Endothelial cell of umbilical vein (primary cell): ENCODE data around the gene APIP. TPM values are rescaled to one million over a fixed set of nuclear protein-coding genes. Genes with fewer than 3 reads are reported as not detected.

ENCODE experiments used
- BruUV-seq: library from RNA; stranded (reverse); fragments of 400-500 nt; replicated peaks from 2 replicates; lab custom pipeline; 2021; lab: Mats Ljungman, UMichigan
- CTCF ChIA-PET: fragments of 300-600, 350-600 bp; sonication (Branson Sonifier 250); formaldehyde crosslinking; loops from one replicate; lab custom pipeline; 2021; ENCODE audit warnings: antibody characterized with exemption, inconsistent platforms; lab: Charles Lee
- POLR2A ChIA-PET: fragments of 300-600, 350-600 bp; sonication (Branson Sonifier 250); formaldehyde crosslinking; loops from one replicate; lab custom pipeline; 2021; ENCODE audit warnings: antibody characterized with exemption, inconsistent platforms; lab: Charles Lee
- DNase-seq: peaks from one replicate; pipeline ENCODE4 v3.0.0-alpha.2; 2011; ENCODE audit warnings: low read depth, low spot score
- FAIRE-seq: peaks from 2 replicates; lab custom pipeline; 2011; peaks lifted over from hg19 to GRCh38; lab: Jason Lieb, UNC
- H2AFZ ChIP-seq: 2 replicates; pipeline ENCODE4 v1.6.0; 2012; ENCODE audit warnings: low read depth, low read length, control low read depth, inconsistent platforms
- H3K27ac ChIP-seq: 2 replicates; pipeline ENCODE4 v1.5.1; 2011; ENCODE audit warnings: low read depth, mild to moderate bottlenecking, control low read depth, low read length, moderate library complexity; ENCODE audit not compliant: insufficient read depth
- H3K27me3 ChIP-seq, 2 experiments: 2 replicates each; pipeline versions ENCODE4 v1.6.0 to v1.6.1; 2011; ENCODE audit warnings: low read length in 2 of 2, mixed read lengths in 1 of 2; ENCODE audit not compliant: control insufficient read depth in 2 of 2, insufficient read depth in 2 of 2
- H3K36me3 ChIP-seq, 2 experiments: 2 replicates in 1 of 2; 3 replicates in 1 of 2; pipeline ENCODE4 v1.5.1; 2011; ENCODE audit warnings: low read length in 2 of 2, mild to moderate bottlenecking in 1 of 2, moderate library complexity in 1 of 2; ENCODE audit not compliant: control insufficient read depth in 2 of 2, insufficient read depth in 2 of 2; ENCODE audit errors: extremely low read depth in 1 of 2
- H3K4me1 ChIP-seq: 3 replicates; pipeline ENCODE4 v1.5.1; 2011; ENCODE audit warnings: mild to moderate bottlenecking, low read length; ENCODE audit not compliant: control insufficient read depth, insufficient read depth; ENCODE audit errors: extremely low read depth
- H3K4me2 ChIP-seq: 2 replicates; pipeline ENCODE4 v1.6.1; 2011; ENCODE audit warnings: low read length, control low read depth, mixed read lengths; ENCODE audit not compliant: insufficient read depth
- H3K4me3 ChIP-seq, 3 experiments: fragments of 200-600 bp in 1 of 3; sonication (generic), shearing (Covaris generic) in 1 of 3; replicated peaks in 1 of 3; 2 replicates each; pipeline ENCODE4 v1.5.1; 2011 to 2016; ENCODE audit warnings: control low read depth in 3 of 3, low read length in 3 of 3, mild to moderate bottlenecking in 2 of 3, inconsistent platforms in 1 of 3, low read depth in 1 of 3, moderate library complexity in 1 of 3; ENCODE audit not compliant: insufficient read depth in 1 of 3
- H3K79me2 ChIP-seq: 2 replicates; pipeline ENCODE4 v1.6.0; 2012; ENCODE audit warnings: low read length, inconsistent platforms; ENCODE audit not compliant: control insufficient read depth, insufficient read depth
- H3K9ac ChIP-seq: replicated peaks from 2 replicates; pipeline ENCODE3; 2011; ENCODE audit warnings: low read length, control low read depth; ENCODE audit not compliant: insufficient read depth; ENCODE audit errors: extremely low read depth
- H3K9me1 ChIP-seq: replicated peaks from 3 replicates; pipeline ENCODE4 v1.6.0; 2011; ENCODE audit warnings: mild to moderate bottlenecking, low read length; ENCODE audit not compliant: control insufficient read depth, insufficient read depth; ENCODE audit errors: extremely low read depth
- H3K9me3 ChIP-seq: replicated peaks from 2 replicates; pipeline ENCODE4 v1.5.1; 2012; ENCODE audit warnings: low read length, inconsistent platforms; ENCODE audit not compliant: control insufficient read depth, insufficient read depth
- H4K20me1 ChIP-seq: replicated peaks from 2 replicates; pipeline ENCODE3; 2011; ENCODE audit warnings: mild to moderate bottlenecking, low read length; ENCODE audit not compliant: control insufficient read depth, insufficient read depth; ENCODE audit errors: extremely low read depth
- CTCF ChIP-seq, 2 donors: IDR thresholded peaks; 1 replicate in 1 of 2; 2 replicates in 1 of 2; pipeline ENCODE4 v1.5.1; 2011; ENCODE audit warnings: low read length in 2 of 2, mild to moderate bottlenecking in 2 of 2, moderate library complexity in 2 of 2, control low read depth in 1 of 2, inconsistent platforms in 1 of 2, low read depth in 1 of 2; ENCODE audit not compliant: insufficient read depth in 1 of 2; ENCODE audit errors: extremely low read depth in 1 of 2
- FOS ChIP-seq: IDR thresholded peaks from 2 replicates; pipeline ENCODE4 v1.6.1; 2011; ENCODE audit warnings: mild to moderate bottlenecking, low read length, moderate library complexity, borderline replicate concordance; ENCODE audit not compliant: insufficient read depth
- GATA2 ChIP-seq: IDR thresholded peaks from 2 replicates; pipeline ENCODE4 v1.7.0; 2011; ENCODE audit warnings: low read depth, mild to moderate bottlenecking, moderate library complexity, mixed read lengths, low read length; ENCODE audit not compliant: insufficient read length, insufficient read depth
- JUN ChIP-seq: IDR thresholded peaks from 2 replicates; pipeline ENCODE4 v1.6.1; 2011; ENCODE audit warnings: borderline replicate concordance, low read depth; ENCODE audit not compliant: insufficient read length, insufficient read depth
- MAX ChIP-seq: IDR thresholded peaks from 2 replicates; pipeline ENCODE4 v1.6.1; 2011; ENCODE audit not compliant: insufficient read depth, insufficient read length
- MYC ChIP-seq: IDR thresholded peaks from one replicate; pipeline ENCODE4 v1.6.1; 2011; ENCODE audit warnings: mild to moderate bottlenecking, low read depth, low read length
- POLR2A ChIP-seq: IDR thresholded peaks from 2 replicates; pipeline ENCODE4 v1.6.1; 2012; ENCODE audit warnings: low read depth, mild to moderate bottlenecking, control low read depth, low read length
- POLR2AphosphoS5 ChIP-seq: IDR thresholded peaks from 2 replicates; pipeline ENCODE4 v1.6.1; 2012; ENCODE audit warnings: low read depth, mild to moderate bottlenecking, control low read depth, low read length, moderate library complexity; ENCODE audit not compliant: insufficient read depth
- dilution Hi-C: fragments of 300-500 bp; cut with MboI; formaldehyde crosslinking; loops from one replicate; pipeline ENCODE4 v1.15.0; 2019; ENCODE audit warnings: low sequenced_read_pairs; ENCODE audit not compliant: extremely low pct_ligation_motif_present
- intact Hi-C: fragments of 100-400 bp; cut with micrococcal nuclease; formaldehyde crosslinking; loops from one replicate; pipeline ENCODE4 v1.10.0; 2022
- polyA plus RNA-seq, 4 experiments: library from polyadenylated mRNA; depleted of rRNA in 3 of 4; stranded (reverse) in 3 of 4; unstranded in 1 of 4; fragments of >200 nt; gene quantifications; 2 replicates each; pipeline versions ENCODE4 v1.2.1 to v1.2.3, GENCODE V29; 2011 to 2012; ENCODE audit warnings: missing spikeins in 1 of 4
- total RNA-seq: library from RNA; stranded (reverse); gene quantifications from 2 replicates; pipeline ENCODE4 v1.2.3, GENCODE V29; 2021

APIP gene
- total and polyA plus RNA-seq, 2 donors (not counting 3 experiments of a cell fraction or from before 2014, with no cell fraction given): 10.0 to 26.9 TPM

DNA sequence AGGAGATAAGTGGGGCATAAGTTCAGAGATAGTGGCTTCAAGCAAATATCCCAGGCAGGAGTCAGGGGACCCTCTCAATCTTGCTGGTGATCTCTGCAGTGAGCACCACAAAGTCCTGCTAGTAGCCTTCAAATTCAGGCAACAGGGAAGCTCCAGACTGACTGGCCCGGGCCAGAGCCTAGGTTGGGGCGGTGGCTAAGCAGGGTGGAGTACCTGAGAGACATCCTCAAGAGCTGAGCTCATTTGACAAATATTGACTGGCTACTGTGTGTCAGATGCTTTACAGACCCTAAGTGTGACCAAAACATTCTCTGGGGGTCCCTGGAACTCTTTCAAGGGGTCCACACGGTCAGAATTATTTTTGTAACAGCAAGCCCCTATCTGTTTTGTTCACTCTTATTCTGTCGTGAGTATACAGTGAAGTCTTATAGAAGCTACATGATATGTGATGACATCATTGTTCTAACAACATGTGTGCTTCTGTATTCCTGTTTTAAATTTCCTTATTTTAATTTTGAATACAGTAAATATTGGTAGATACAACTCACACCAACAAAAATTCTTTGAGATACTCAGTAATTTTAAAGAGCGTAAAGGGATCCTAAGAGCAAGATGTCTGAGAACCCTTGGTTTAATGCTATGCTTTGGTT is 71.6 kb downstream of the APIP start:
- Histone ChIP-seq H3K27me3 (peaks cover 6 to 11% of the 10 kb centered on the region in 2 experiments), H3K27ac (no peak overlapping the region), H3K9ac (no peak overlapping the region), H3K79me2 (no peaks in the 10 kb centered on the region), H3K9me1 (no peaks in the 10 kb centered on the region), H3K4me2 (no peak overlapping the region), H3K36me3 (no peaks in the 10 kb centered on the region), H3K9me3 (no peaks in the 10 kb centered on the region), H3K4me3 (no peak overlapping the region), H3K4me1 (no peaks in the 10 kb centered on the region), H2AFZ (no peak overlapping the region), H4K20me1 (no peaks in the 10 kb centered on the region)
- ChIA-PET CTCF (interaction anchor here (0.9 kb wide), 1 partner anchor 47 kb away, joined by 3 read pairs; no protein-coding TSS in a partner anchor), POLR2A (no interaction called here)
- no TSS peak for BruUV-seq
- FAIRE-seq (no peak), DNase-seq (no peak)
- TF ChIP-seq FOS: no peak
- dilution Hi-C loops (no loop called here), intact Hi-C loops (no loop called here)

DNA sequence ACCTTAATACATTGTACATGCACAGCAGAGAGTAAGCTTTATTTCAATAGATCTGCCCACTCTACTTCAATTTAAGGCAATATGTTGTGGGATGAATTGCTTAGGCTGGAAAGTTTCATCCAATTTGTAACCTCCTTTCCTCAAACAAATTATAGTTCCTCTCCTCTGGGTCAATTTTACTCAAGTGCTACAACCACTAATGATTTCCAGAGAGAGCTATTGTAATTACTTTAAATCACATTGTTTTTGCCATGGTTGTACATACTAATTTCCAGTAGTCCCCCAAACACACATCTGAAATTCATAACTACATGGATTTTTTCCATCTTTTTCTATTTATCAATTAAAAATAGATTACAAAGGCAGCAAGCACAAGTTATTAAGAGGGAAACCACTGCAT is 72.9 kb downstream of the APIP start:
- ChIA-PET POLR2A (no interaction called here), CTCF (interaction anchor here (1.8 kb wide), 1 partner anchor 53 kb away, joined by 4 read pairs; no protein-coding TSS in a partner anchor)
- Histone ChIP-seq H3K27me3 (peaks cover 4 to 7% of the 10 kb centered on the region in 2 experiments), H3K4me3 (no peak overlapping the region), H3K4me1 (no peaks in the 10 kb centered on the region), H2AFZ (no peak overlapping the region), H3K9me1 (no peaks in the 10 kb centered on the region), H3K9me3 (no peaks in the 10 kb centered on the region), H3K79me2 (no peaks in the 10 kb centered on the region), H4K20me1 (no peaks in the 10 kb centered on the region), H3K36me3 (no peaks in the 10 kb centered on the region), H3K9ac (no peak overlapping the region), H3K4me2 (no peak overlapping the region), H3K27ac (no peak overlapping the region)
- DNase-seq (no peak), FAIRE-seq (no peak)
- dilution Hi-C loops: no loop called here
- no TSS peak for BruUV-seq
- TF ChIP-seq MAX (no peak), CTCF (IDR thresholded peaks at IDR 0.05; ENCODE audit: extremely low read depth in 1 of 2, insufficient read depth in 1 of 2, low read depth in 1 of 2, low read length in 2 of 2) (no peak), GATA2 (no peak), POLR2AphosphoS5 (no peak), POLR2A (no peak), MYC (no peak), JUN (no peak), FOS (no peak)
- intact Hi-C loops: no loop called here
